HCT116 (cell line): ENCODE measurements around the gene AVPI1. TPM values are rescaled to one million over a fixed set of nuclear protein-coding genes. Genes with fewer than 3 reads are reported as not detected.

Experiments
- ATAC-seq: fragments of 200-7000 bp; cut with Tn5 transposase; 2 replicates; pipeline ENCODE4 v1.9.1; 2020; ENCODE audit warnings: mild to moderate bottlenecking, moderate library complexity
- BruUV-seq: library from RNA; stranded (reverse); fragments of 400-500 nt; replicated peaks from 2 replicates; lab custom pipeline; 2021; lab: Mats Ljungman, UMichigan
- CTCF ChIA-PET: fragments of 300-600 bp; sonication (Branson Sonifier 250); formaldehyde crosslinking; loops from one replicate; lab custom pipeline; 2021; ENCODE audit warnings: antibody characterized with exemption; lab: Charles Lee
- POLR2A ChIA-PET: fragments of 300-600, 350-600 bp; sonication (Branson Sonifier 250); formaldehyde crosslinking; loops from one replicate; lab custom pipeline; 2021; ENCODE audit warnings: antibody characterized with exemption; lab: Charles Lee
- RAD21 ChIA-PET, 2 experiments: fragments of 300-600 bp; sonication (Branson Sonifier 250); formaldehyde crosslinking; loops; one replicate each; lab custom pipeline; 2023; ENCODE audit warnings: low total read pairs in 2 of 2; ENCODE audit not compliant: uncharacterized antibody in 2 of 2, unreplicated experiment in 2 of 2, low non-redundant PET in 1 of 2; lab: Charles Lee
- DNase-seq: peaks from one replicate; pipeline ENCODE4 v3.0.0-alpha.2; 2010; ENCODE audit warnings: low read depth, low spot score
- H2AFZ ChIP-seq: fragments of 200-600 bp; shearing (Covaris generic), sonication (generic); 2 replicates; pipeline ENCODE4 v1.6.1; 2017; ENCODE audit warnings: low read depth, mixed run types, mixed read lengths, antibody characterized with exemption, low read length; ENCODE audit not compliant: poor library complexity, severe bottlenecking
- H3K27ac ChIP-seq: 2 replicates; pipeline ENCODE4 v1.5.1; 2012; ENCODE audit warnings: low read depth, low read length
- H3K27me3 ChIP-seq: fragments of 200-600 bp; sonication (generic); 2 replicates; pipeline ENCODE4 v1.6.1; 2016; ENCODE audit warnings: mixed run types, low read length, mixed read lengths; ENCODE audit not compliant: insufficient read depth
- H3K36me3 ChIP-seq, 2 experiments: fragments of 200-500 bp in 1 of 2; fragments of 200-600 bp in 1 of 2; sonication (Bioruptor generic) in 1 of 2; sonication (generic) in 1 of 2; 2 replicates each; pipeline versions ENCODE4 v1.5.1 to v1.6.1; 2014 to 2016; ENCODE audit warnings: low read length in 2 of 2, inconsistent platforms in 1 of 2, mixed read lengths in 1 of 2, mixed run types in 1 of 2; ENCODE audit not compliant: insufficient read depth in 2 of 2, control insufficient read depth in 1 of 2
- H3K4me1 ChIP-seq, 2 experiments: fragments of 200-600 bp in 1 of 2; sonication (generic) in 1 of 2; 2 replicates each; pipeline versions ENCODE4 v1.5.1 to v1.6.1; 2012 to 2017; ENCODE audit warnings: low read length in 2 of 2, inconsistent platforms in 1 of 2, mild to moderate bottlenecking in 1 of 2, mixed read lengths in 1 of 2, mixed run types in 1 of 2, moderate library complexity in 1 of 2; ENCODE audit not compliant: insufficient read depth in 2 of 2, control insufficient read depth in 1 of 2
- H3K4me2 ChIP-seq: fragments of 200-600 bp; sonication (generic); 2 replicates; pipeline ENCODE4 v1.6.1; 2017; ENCODE audit warnings: mixed run types, low read length, mixed read lengths
- H3K4me3 ChIP-seq, 2 experiments: fragments of 200-600 bp in 1 of 2; sonication (generic) in 1 of 2; replicated peaks in 1 of 2; 2 replicates each; pipeline ENCODE4 v1.5.1; 2011 to 2016; ENCODE audit warnings: low read length in 2 of 2, control low read depth in 1 of 2, low read depth in 1 of 2, mild to moderate bottlenecking in 1 of 2, mixed read lengths in 1 of 2, mixed run types in 1 of 2
- H3K79me2 ChIP-seq: fragments of 200-600 bp; sonication (generic); 2 replicates; pipeline ENCODE4 v1.6.1; 2017; ENCODE audit warnings: mild to moderate bottlenecking, mixed run types, low read length, moderate library complexity, mixed read lengths; ENCODE audit not compliant: insufficient read depth
- H3K9ac ChIP-seq: fragments of 200-600 bp; sonication (generic); 2 replicates; pipeline ENCODE4 v1.6.1; 2016; ENCODE audit warnings: low read length, mixed read lengths
- H3K9me2 ChIP-seq: fragments of 200-600 bp; sonication (generic), shearing (Covaris generic); 2 replicates; pipeline ENCODE4 v1.6.1; 2017; ENCODE audit warnings: mixed run types, mild to moderate bottlenecking, moderate library complexity; ENCODE audit not compliant: insufficient read depth
- H3K9me3 ChIP-seq, 2 experiments: fragments of 200-500 bp in 1 of 2; fragments of 200-600 bp in 1 of 2; sonication (Bioruptor generic) in 1 of 2; sonication (generic) in 1 of 2; 2 replicates each; pipeline ENCODE4 v1.6.1; 2014 to 2017; ENCODE audit warnings: low read length in 2 of 2, mixed read lengths in 2 of 2, inconsistent platforms in 1 of 2, low read depth in 1 of 2, mild to moderate bottlenecking in 1 of 2, mixed run types in 1 of 2, moderate library complexity in 1 of 2; ENCODE audit not compliant: control insufficient read depth in 1 of 2, insufficient read depth in 1 of 2
- H4K20me1 ChIP-seq: fragments of 200-600 bp; sonication (generic), shearing (Covaris generic); 2 replicates; pipeline ENCODE4 v1.6.1; 2017; ENCODE audit warnings: mixed run types, mild to moderate bottlenecking, moderate library complexity; ENCODE audit not compliant: insufficient read depth
- ATF3 ChIP-seq: IDR thresholded peaks from 2 replicates; pipeline ENCODE4 v1.6.1; 2012
- CBX3 ChIP-seq: IDR thresholded peaks from 2 replicates; pipeline ENCODE4 v1.6.1; 2012; ENCODE audit warnings: low read depth
- EGR1 ChIP-seq: IDR thresholded peaks from 2 replicates; pipeline ENCODE4 v1.6.1; 2012; ENCODE audit warnings: low read depth
- EZH2 ChIP-seq: fragments of 200-600 bp; sonication (generic); IDR thresholded peaks from 2 replicates; pipeline ENCODE4 v1.6.1; 2017; ENCODE audit warnings: antibody characterized with exemption, mixed run types
- FOSL1 ChIP-seq: IDR thresholded peaks from 2 replicates; pipeline ENCODE4 v1.6.1; 2012; ENCODE audit warnings: low read depth
- JUND ChIP-seq: IDR thresholded peaks from 2 replicates; pipeline ENCODE4 v1.6.1; 2012
- POLR2AphosphoS5 ChIP-seq: IDR thresholded peaks from 2 replicates; pipeline ENCODE4 v1.6.1; 2011; ENCODE audit warnings: mild to moderate bottlenecking, low read depth, low read length, moderate library complexity
- TCF7L2 ChIP-seq: IDR thresholded peaks from 2 replicates; pipeline ENCODE4 v1.7.0; 2011; ENCODE audit warnings: borderline replicate concordance, inconsistent platforms; ENCODE audit not compliant: insufficient read depth, insufficient read length; ENCODE audit errors: extremely low read depth
- YY1 ChIP-seq: IDR thresholded peaks from 2 replicates; pipeline ENCODE4 v1.6.1; 2011; ENCODE audit warnings: low read length, low read depth, moderate library complexity, mild to moderate bottlenecking; ENCODE audit not compliant: insufficient replicate concordance; ENCODE audit errors: extremely low read depth
- ZNF274 ChIP-seq: fragments of 200-500 bp; sonication (Bioruptor generic); IDR thresholded peaks from 2 replicates; pipeline ENCODE4 v1.6.1; 2014; ENCODE audit warnings: mild to moderate bottlenecking, low read depth, low read length, inconsistent platforms
- intact Hi-C: fragments of 100-400 bp; cut with micrococcal nuclease; formaldehyde crosslinking; loops from 2 replicates; pipeline ENCODE4 v1.10.0; 2022
- total RNA-seq: library from RNA; stranded (reverse); gene quantifications from one replicate; pipeline ENCODE4 v1.2.1, GENCODE V29; 2021; ENCODE audit not compliant: unreplicated experiment
- TF ChIP-seq, protein P1 (sequence below), 3 experiments: fragments of 200-600 bp in 1 of 3; sonication (generic) in 1 of 3; IDR thresholded peaks in 2 of 3; conservative IDR thresholded peaks in 1 of 3; 2 replicates each; pipeline ENCODE4 v1.5.1; 2012 to 2017; ENCODE audit warnings: low read depth in 2 of 3, low read length in 2 of 3, antibody characterized with exemption in 1 of 3, borderline replicate concordance in 1 of 3, control low read depth in 1 of 3, mild to moderate bottlenecking in 1 of 3, mixed read lengths in 1 of 3, mixed run types in 1 of 3, moderate library complexity in 1 of 3; ENCODE audit not compliant: insufficient read depth in 1 of 3
- TF ChIP-seq, protein P2 (sequence below): IDR thresholded peaks from 2 replicates; pipeline ENCODE4 v1.6.1; 2012; ENCODE audit warnings: low read depth

AVPI1 gene
- total RNA-seq, 1 experiment from 2014 or later = 26.7 TPM

DNA sequence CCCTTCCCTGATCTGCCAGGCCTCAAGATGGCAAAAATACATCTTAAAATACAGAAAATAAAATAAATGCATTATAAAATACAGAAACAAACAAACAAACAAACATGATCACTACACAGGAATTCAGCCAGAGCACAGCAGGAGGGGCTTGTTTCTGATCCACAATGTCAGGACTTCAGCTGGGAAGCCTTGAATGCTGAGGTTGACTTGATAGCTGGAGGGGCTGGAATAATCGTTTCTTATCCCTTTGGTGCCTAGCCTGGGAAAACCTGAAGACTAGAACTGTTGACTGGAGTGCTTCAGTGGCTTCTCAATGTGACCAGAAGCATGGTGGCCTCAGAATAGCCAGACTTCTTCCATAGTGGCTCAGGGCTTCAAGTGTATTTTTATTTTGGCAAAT is 17.3 kb upstream of the AVPI1 start:
- no peaks in the 10 kb centered on the region for H3K9me3 ChIP-seq
- no peaks in the 10 kb centered on the region for H4K20me1 ChIP-seq
- H3K4me3 ChIP-seq = no peak overlapping the region
- ChIA-PET RAD21 (no interaction called here), CTCF (interaction anchor here (1.1 kb wide), 1 partner anchor 27 kb away, joined by 3 read pairs; no protein-coding TSS in a partner anchor), POLR2A (interaction anchor here (1.2 kb wide), 1 partner anchor 17 kb away, joined by 3 read pairs; the partner anchor contains the start of gene AVPI1)
- DNase-seq (no peak), ATAC-seq (no peak)
- no peak overlapping the region for H3K4me2 ChIP-seq
- no peak overlapping the region for H2AFZ ChIP-seq
- H3K4me1 ChIP-seq = peaks cover 4 to 17% of the 10 kb centered on the region in 2 experiments
- no peaks in the 10 kb centered on the region for H3K9me2 ChIP-seq
- no peak overlapping the region for H3K27ac ChIP-seq
- no peak overlapping the region for H3K9ac ChIP-seq
- TF ChIP-seq CBX3 (no peak), YY1 (no peak), JUND (no peak), TCF7L2 (no peak), FOSL1 (no peak), EGR1 (no peak), POLR2AphosphoS5 (no peak), ATF3 (no peak)
- TF ChIP-seq, all 23 proteins: peak for 0
- Histone ChIP-seq H3K36me3 (no peaks in the 10 kb centered on the region), H3K79me2 (no peaks in the 10 kb centered on the region), H3K27me3 (no peaks in the 10 kb centered on the region)
- BruUV-seq = no TSS peak
- intact Hi-C loops = no loop called here

DNA sequence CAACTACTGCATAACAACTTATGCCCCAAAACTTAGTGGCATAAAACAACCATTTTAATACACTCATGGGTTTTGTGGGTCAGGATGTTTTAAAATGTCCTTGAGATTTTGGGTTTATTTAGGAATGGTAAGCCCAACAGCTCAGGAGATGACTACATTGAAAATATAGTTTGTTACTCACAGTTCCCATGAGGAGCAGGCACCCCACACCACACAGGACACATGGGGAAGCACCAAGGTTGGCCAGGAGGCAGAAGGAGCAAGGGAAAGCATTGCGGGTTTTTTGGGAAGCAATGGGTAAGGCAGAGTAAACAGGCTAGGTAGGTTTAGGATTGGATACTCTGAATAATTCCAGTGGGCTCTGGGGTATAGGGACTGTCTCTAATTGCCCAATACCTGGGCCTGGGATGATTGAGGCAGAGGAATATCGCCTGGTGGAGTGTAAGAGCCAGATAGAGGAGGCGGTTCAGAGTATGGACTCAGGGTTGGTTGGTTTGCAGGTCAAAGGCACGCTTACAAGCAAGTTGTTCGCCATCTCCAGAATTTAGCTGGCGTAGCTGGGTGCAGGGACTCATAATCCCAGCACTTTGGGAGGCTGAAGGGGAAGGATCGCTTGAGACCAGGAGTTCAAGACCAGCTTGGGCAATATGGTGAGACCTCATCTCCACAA is 16.5 kb upstream of the AVPI1 start:
- intact Hi-C loops = no loop called here
- POLR2A ChIA-PET = interaction anchor here (1.2 to 2.6 kb wide), 2 partner anchors 16 to 17 kb away, joined by 3 to 14 read pairs; partner anchors contain the start of gene AVPI1
- ATAC-seq (no peak), DNase-seq (no peak)
- CTCF ChIA-PET = interaction anchor here (0.9 to 2.8 kb wide), 2 partner anchors 13 to 16 kb away, joined by 5 to 23 read pairs; partner anchors contain the start of gene AVPI1
- Histone ChIP-seq H3K27ac (no peak overlapping the region), H3K27me3 (no peaks in the 10 kb centered on the region), H3K9ac (no peak overlapping the region), H3K36me3 (no peaks in the 10 kb centered on the region), H3K4me2 (no peak overlapping the region), H3K79me2 (no peaks in the 10 kb centered on the region), H4K20me1 (no peaks in the 10 kb centered on the region), H3K9me2 (no peaks in the 10 kb centered on the region), H3K4me3 (no peak overlapping the region), H2AFZ (no peak overlapping the region), H3K9me3 (no peaks in the 10 kb centered on the region), H3K4me1 (peaks cover 0 to 12% of the 10 kb centered on the region in 2 experiments; a peak in 2 of 4 replicates)
- BruUV-seq = no TSS peak
- RAD21 ChIA-PET = no interaction called here
- TF ChIP-seq ZNF274 = no peak
- TF ChIP-seq YY1 = no peak
- TF ChIP-seq, protein P1, sequence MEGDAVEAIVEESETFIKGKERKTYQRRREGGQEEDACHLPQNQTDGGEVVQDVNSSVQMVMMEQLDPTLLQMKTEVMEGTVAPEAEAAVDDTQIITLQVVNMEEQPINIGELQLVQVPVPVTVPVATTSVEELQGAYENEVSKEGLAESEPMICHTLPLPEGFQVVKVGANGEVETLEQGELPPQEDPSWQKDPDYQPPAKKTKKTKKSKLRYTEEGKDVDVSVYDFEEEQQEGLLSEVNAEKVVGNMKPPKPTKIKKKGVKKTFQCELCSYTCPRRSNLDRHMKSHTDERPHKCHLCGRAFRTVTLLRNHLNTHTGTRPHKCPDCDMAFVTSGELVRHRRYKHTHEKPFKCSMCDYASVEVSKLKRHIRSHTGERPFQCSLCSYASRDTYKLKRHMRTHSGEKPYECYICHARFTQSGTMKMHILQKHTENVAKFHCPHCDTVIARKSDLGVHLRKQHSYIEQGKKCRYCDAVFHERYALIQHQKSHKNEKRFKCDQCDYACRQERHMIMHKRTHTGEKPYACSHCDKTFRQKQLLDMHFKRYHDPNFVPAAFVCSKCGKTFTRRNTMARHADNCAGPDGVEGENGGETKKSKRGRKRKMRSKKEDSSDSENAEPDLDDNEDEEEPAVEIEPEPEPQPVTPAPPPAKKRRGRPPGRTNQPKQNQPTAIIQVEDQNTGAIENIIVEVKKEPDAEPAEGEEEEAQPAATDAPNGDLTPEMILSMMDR (IDR thresholded peaks at IDR 0.05 in 2 of 3, conservative IDR thresholded peaks at IDR 0.05 in 1 of 3; ENCODE audit: borderline replicate concordance in 1 of 3, insufficient read depth in 1 of 3, low read depth in 2 of 3, low read length in 2 of 3) = no peak
- TF ChIP-seq, protein P2, sequence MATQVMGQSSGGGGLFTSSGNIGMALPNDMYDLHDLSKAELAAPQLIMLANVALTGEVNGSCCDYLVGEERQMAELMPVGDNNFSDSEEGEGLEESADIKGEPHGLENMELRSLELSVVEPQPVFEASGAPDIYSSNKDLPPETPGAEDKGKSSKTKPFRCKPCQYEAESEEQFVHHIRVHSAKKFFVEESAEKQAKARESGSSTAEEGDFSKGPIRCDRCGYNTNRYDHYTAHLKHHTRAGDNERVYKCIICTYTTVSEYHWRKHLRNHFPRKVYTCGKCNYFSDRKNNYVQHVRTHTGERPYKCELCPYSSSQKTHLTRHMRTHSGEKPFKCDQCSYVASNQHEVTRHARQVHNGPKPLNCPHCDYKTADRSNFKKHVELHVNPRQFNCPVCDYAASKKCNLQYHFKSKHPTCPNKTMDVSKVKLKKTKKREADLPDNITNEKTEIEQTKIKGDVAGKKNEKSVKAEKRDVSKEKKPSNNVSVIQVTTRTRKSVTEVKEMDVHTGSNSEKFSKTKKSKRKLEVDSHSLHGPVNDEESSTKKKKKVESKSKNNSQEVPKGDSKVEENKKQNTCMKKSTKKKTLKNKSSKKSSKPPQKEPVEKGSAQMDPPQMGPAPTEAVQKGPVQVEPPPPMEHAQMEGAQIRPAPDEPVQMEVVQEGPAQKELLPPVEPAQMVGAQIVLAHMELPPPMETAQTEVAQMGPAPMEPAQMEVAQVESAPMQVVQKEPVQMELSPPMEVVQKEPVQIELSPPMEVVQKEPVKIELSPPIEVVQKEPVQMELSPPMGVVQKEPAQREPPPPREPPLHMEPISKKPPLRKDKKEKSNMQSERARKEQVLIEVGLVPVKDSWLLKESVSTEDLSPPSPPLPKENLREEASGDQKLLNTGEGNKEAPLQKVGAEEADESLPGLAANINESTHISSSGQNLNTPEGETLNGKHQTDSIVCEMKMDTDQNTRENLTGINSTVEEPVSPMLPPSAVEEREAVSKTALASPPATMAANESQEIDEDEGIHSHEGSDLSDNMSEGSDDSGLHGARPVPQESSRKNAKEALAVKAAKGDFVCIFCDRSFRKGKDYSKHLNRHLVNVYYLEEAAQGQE = no peak
- TF ChIP-seq TCF7L2 = no peak
- no peak for TF ChIP-seq EZH2
